ENCODE data around the gene TENM4.
A peak's percentile ranks its signal among the peaks of the same experiment; 100 is the strongest.

Gene TENM4

DNA sequence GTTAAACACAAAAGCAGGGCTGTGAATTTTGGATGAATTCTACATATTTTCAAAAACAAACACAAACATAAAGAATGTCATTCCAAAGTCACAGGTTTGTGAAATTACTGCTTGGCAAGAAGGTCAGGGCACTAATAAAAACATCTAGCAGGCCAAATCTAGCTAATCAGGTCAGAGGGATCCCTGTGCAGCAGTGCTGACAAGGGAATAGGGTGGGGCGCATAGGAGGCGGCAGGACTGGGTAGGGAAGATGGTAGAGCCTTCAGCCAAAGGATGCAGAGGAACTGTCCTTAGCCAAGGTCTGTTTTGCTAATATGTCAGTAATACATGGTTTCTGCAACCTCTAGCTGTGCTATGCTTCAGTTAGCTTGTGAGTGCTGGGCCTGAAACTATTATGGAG is 396.6 kb downstream of the TENM4 start:
- Histone ChIP-seq H3K4me1 (ENCODE audit: control insufficient read depth, insufficient read depth, low read length) (no peaks in the 10 kb centered on the region), H3K36me3 (ENCODE audit: control insufficient read depth in 2 of 2, insufficient read depth in 1 of 2, low read length in 2 of 2) (no peaks in the 10 kb centered on the region), H3K27ac (ENCODE audit: extremely low read depth, low read depth, low read length) (no peak overlapping the region), H3K9me3 (ENCODE audit: control insufficient read depth, insufficient read depth, low read depth, low read length) (no peaks in the 10 kb centered on the region), H3K4me3 (ENCODE audit: low read depth, low read length) (no peak overlapping the region)
- POLR2A ChIA-PET: no interaction called here
- CTCF ChIA-PET: interaction anchor here (0.6 kb wide), 1 partner anchor 450 kb away, joined by 3 read pairs; no protein-coding TSS in a partner anchor
- TF ChIP-seq ZNF426 (tag by site-specific recombination; IDR thresholded peaks at IDR 0.05) (no peak), ZNF24 (tag by site-specific recombination; IDR thresholded peaks at IDR 0.05) (no peak), ZNF660 (tag by site-specific recombination; IDR thresholded peaks at IDR 0.05) (no peak), ZNF155 (tag by site-specific recombination; IDR thresholded peaks at IDR 0.05) (no peak), ZNF214 (tag by site-specific recombination; IDR thresholded peaks at IDR 0.05; ENCODE audit: borderline replicate concordance) (no peak), ZBTB21 (tag by site-specific recombination; IDR thresholded peaks at IDR 0.05) (no peak), ZXDB (tag by site-specific recombination; IDR thresholded peaks at IDR 0.05) (no peak), ZNF292 (tag by site-specific recombination; IDR thresholded peaks at IDR 0.05; ENCODE audit: borderline replicate concordance, low read depth) (no peak), ZNF529 (tag by site-specific recombination; IDR thresholded peaks at IDR 0.05; ENCODE audit: insufficient replicate concordance) (no peak)
- TF ChIP-seq, protein P1, sequence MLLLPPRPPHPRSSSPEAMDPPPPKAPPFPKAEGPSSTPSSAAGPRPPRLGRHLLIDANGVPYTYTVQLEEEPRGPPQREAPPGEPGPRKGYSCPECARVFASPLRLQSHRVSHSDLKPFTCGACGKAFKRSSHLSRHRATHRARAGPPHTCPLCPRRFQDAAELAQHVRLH (tag by site-specific recombination; IDR thresholded peaks at IDR 0.05): no peak
- TF ChIP-seq, protein P2, sequence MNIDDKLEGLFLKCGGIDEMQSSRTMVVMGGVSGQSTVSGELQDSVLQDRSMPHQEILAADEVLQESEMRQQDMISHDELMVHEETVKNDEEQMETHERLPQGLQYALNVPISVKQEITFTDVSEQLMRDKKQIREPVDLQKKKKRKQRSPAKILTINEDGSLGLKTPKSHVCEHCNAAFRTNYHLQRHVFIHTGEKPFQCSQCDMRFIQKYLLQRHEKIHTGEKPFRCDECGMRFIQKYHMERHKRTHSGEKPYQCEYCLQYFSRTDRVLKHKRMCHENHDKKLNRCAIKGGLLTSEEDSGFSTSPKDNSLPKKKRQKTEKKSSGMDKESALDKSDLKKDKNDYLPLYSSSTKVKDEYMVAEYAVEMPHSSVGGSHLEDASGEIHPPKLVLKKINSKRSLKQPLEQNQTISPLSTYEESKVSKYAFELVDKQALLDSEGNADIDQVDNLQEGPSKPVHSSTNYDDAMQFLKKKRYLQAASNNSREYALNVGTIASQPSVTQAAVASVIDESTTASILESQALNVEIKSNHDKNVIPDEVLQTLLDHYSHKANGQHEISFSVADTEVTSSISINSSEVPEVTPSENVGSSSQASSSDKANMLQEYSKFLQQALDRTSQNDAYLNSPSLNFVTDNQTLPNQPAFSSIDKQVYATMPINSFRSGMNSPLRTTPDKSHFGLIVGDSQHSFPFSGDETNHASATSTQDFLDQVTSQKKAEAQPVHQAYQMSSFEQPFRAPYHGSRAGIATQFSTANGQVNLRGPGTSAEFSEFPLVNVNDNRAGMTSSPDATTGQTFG (tag by site-specific recombination; IDR thresholded peaks at IDR 0.05; ENCODE audit: borderline replicate concordance): no peak

DNA sequence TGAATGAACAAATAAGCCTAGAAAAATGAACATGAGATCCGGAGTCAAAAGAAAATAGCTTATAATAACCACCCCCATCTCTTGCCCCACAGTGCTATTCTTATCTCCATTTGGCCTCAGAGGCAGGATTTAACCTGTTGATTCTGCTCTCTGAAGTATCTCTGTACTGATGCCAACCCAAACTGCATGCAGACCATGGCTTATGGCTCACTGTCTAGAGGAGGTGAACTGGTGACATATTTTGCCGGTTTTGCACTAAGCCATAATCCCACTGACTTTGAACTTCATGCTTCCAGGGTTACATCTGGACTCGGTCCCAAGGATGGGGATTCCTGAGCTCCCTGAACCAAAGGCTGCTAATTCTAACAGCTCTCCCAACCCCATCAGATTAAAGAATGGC is 397.1 kb downstream of the TENM4 start:
- H3K9me3 ChIP-seq (ENCODE audit: control insufficient read depth, insufficient read depth, low read depth, low read length): no peaks in the 10 kb centered on the region
- H3K4me3 ChIP-seq (ENCODE audit: low read depth, low read length): no peak overlapping the region
- H3K36me3 ChIP-seq (ENCODE audit: control insufficient read depth in 2 of 2, insufficient read depth in 1 of 2, low read length in 2 of 2): no peaks in the 10 kb centered on the region
- POLR2A ChIA-PET: no interaction called here
- H3K27ac ChIP-seq (ENCODE audit: extremely low read depth, low read depth, low read length): no peak overlapping the region
- CTCF ChIA-PET: interaction anchor here (0.8 kb wide), 1 partner anchor 14 kb away, joined by 3 read pairs; no protein-coding TSS in a partner anchor
- TF ChIP-seq SCRT1 (tag by site-specific recombination; IDR thresholded peaks at IDR 0.05; ENCODE audit: borderline replicate concordance) (peak; percentile 56; the same call in 1 of the 2 replicates), ZNF16 (tag by site-specific recombination; IDR thresholded peaks at IDR 0.05; ENCODE audit: low read depth) (no peak), ZSCAN23 (tag by site-specific recombination; IDR thresholded peaks at IDR 0.05) (no peak), OVOL3 (tag by site-specific recombination; IDR thresholded peaks at IDR 0.05) (no peak), SCRT2 (tag by site-specific recombination; IDR thresholded peaks at IDR 0.05) (peak; percentile 89), ZNF169 (tag by site-specific recombination; IDR thresholded peaks at IDR 0.05) (no peak)
- H3K4me1 ChIP-seq (ENCODE audit: control insufficient read depth, insufficient read depth, low read length): no peaks in the 10 kb centered on the region

DNA sequence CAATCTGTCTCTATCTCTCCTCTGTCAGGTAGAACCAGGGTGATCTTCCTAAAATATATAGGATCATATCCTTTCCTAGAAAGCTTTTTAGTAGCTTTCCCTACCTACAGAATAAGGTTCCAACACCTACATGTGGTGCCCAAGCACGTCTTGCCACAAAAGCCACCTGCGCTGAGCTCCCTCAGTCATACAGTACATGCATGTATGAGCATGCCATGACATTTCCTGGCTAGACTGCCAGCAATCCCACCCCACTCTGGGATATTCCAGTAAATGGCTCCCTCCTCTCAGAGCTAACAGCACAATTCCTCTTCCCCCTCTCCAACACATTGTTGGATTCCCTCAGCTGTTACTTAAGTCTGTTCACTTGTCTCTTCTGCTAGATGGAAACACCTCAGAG is 398.0 kb downstream of the TENM4 start:
- H3K4me1 ChIP-seq (ENCODE audit: control insufficient read depth, insufficient read depth, low read length): no peaks in the 10 kb centered on the region
- ChIA-PET POLR2A (no interaction called here), CTCF (interaction anchor here (0.7 to 1.7 kb wide), 4 partner anchors 10 to 398 kb away, joined by 3 to 6 read pairs (median 3); no protein-coding TSS in a partner anchor)
- no peak overlapping the region for H3K27ac ChIP-seq (ENCODE audit: extremely low read depth, low read depth, low read length)
- TF ChIP-seq ZNF311 (tag by site-specific recombination; IDR thresholded peaks at IDR 0.05; ENCODE audit: borderline replicate concordance) (no peak), ZNF404 (tag by site-specific recombination; IDR thresholded peaks at IDR 0.05) (no peak), ZFP69B (tag by site-specific recombination; IDR thresholded peaks at IDR 0.05) (no peak)
- TF ChIP-seq, protein P3, sequence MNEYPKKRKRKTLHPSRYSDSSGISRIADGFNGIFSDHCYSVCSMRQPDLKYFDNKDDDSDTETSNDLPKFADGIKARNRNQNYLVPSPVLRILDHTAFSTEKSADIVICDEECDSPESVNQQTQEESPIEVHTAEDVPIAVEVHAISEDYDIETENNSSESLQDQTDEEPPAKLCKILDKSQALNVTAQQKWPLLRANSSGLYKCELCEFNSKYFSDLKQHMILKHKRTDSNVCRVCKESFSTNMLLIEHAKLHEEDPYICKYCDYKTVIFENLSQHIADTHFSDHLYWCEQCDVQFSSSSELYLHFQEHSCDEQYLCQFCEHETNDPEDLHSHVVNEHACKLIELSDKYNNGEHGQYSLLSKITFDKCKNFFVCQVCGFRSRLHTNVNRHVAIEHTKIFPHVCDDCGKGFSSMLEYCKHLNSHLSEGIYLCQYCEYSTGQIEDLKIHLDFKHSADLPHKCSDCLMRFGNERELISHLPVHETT (tag by site-specific recombination; IDR thresholded peaks at IDR 0.05): no peak
- no peaks in the 10 kb centered on the region for H3K36me3 ChIP-seq (ENCODE audit: control insufficient read depth in 2 of 2, insufficient read depth in 1 of 2, low read length in 2 of 2)
- H3K4me3 ChIP-seq (ENCODE audit: low read depth, low read length): no peak overlapping the region
- no peaks in the 10 kb centered on the region for H3K9me3 ChIP-seq (ENCODE audit: control insufficient read depth, insufficient read depth, low read depth, low read length)
